ENCODE measurements around the gene NCKAP1.

GRCh38 chr2:182862091-182862490, 176.2 kb downstream of the NCKAP1 start:
- TF ChIP-seq RARB (CRISPR knock-in tag; IDR thresholded peaks at IDR 0.05): no peak
- TF ChIP-seq ZNF70 (CRISPR knock-in tag; IDR thresholded peaks at IDR 0.05): no peak
- TF ChIP-seq, protein P1, sequence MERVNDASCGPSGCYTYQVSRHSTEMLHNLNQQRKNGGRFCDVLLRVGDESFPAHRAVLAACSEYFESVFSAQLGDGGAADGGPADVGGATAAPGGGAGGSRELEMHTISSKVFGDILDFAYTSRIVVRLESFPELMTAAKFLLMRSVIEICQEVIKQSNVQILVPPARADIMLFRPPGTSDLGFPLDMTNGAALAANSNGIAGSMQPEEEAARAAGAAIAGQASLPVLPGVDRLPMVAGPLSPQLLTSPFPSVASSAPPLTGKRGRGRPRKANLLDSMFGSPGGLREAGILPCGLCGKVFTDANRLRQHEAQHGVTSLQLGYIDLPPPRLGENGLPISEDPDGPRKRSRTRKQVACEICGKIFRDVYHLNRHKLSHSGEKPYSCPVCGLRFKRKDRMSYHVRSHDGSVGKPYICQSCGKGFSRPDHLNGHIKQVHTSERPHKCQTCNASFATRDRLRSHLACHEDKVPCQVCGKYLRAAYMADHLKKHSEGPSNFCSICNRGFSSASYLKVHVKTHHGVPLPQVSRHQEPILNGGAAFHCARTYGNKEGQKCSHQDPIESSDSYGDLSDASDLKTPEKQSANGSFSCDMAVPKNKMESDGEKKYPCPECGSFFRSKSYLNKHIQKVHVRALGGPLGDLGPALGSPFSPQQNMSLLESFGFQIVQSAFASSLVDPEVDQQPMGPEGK (CRISPR knock-in tag; IDR thresholded peaks at IDR 0.05; ENCODE audit: borderline replicate concordance): no peak
- TF ChIP-seq ARNTL (CRISPR knock-in tag; IDR thresholded peaks at IDR 0.05; ENCODE audit: borderline replicate concordance, low read depth): no peak
- no peak for TF ChIP-seq SNAI2 (CRISPR knock-in tag; IDR thresholded peaks at IDR 0.05)
- no peak for TF ChIP-seq CSDC2 (CRISPR knock-in tag; IDR thresholded peaks at IDR 0.05)
- no peak for TF ChIP-seq GLIS3 (CRISPR knock-in tag; IDR thresholded peaks at IDR 0.05)
- no peak for TF ChIP-seq ESRRG (CRISPR knock-in tag; IDR thresholded peaks at IDR 0.05)
- no peak for TF ChIP-seq CSRNP3 (CRISPR knock-in tag; IDR thresholded peaks at IDR 0.05)
- TF ChIP-seq ZFP3 (CRISPR knock-in tag; IDR thresholded peaks at IDR 0.05): no peak
- no peak for TF ChIP-seq CREB5 (CRISPR knock-in tag; IDR thresholded peaks at IDR 0.05; ENCODE audit: low read depth)
